Activated CD8-positive, alpha-beta T cell treated with anti-CD3 and anti-CD28 coated beads for 36 hours (primary cell): Measurements from ENCODE around the gene CGB2. TPM values are rescaled to one million over a fixed set of nuclear protein-coding genes. Genes with fewer than 3 reads are reported as not detected.

Experiments
- ATAC-seq: fragments of 200-7000 bp; cut with Tn5 transposase; one replicate; pipeline ENCODE4 v1.10.0; 2021; ENCODE audit warnings: mild to moderate bottlenecking, moderate library complexity
- CTCF ChIA-PET: fragments of 350-600 bp; sonication (Branson Sonifier 250); formaldehyde crosslinking; loops from one replicate; lab custom pipeline; 2021; ENCODE audit warnings: antibody characterized with exemption; lab: Charles Lee
- POLR2A ChIA-PET: fragments of 350-600 bp; sonication (Branson Sonifier 250); formaldehyde crosslinking; loops from one replicate; lab custom pipeline; 2021; ENCODE audit warnings: antibody characterized with exemption; lab: Charles Lee
- DNase-seq: peaks from one replicate; pipeline ENCODE4 v3.0.0-alpha.2; 2020
- H3K27ac Mint-ChIP-seq: one replicate; pipeline ENCODE4 v1.8.0; 2021; ENCODE audit warnings: mild to moderate bottlenecking, mixed read lengths
- H3K27me3 Mint-ChIP-seq: one replicate; pipeline ENCODE4 v1.8.0; 2021; ENCODE audit warnings: mixed read lengths
- H3K36me3 Mint-ChIP-seq: one replicate; pipeline ENCODE4 v1.8.0; 2021; ENCODE audit warnings: low read depth, mixed read lengths
- H3K4me1 Mint-ChIP-seq: one replicate; pipeline ENCODE4 v1.8.0; 2021; ENCODE audit warnings: low read depth, mixed read lengths
- H3K4me3 Mint-ChIP-seq: one replicate; pipeline ENCODE4 v1.8.0; 2021; ENCODE audit warnings: mild to moderate bottlenecking, moderate library complexity, mixed read lengths
- H3K9me3 Mint-ChIP-seq: one replicate; pipeline ENCODE4 v1.8.0; 2021; ENCODE audit warnings: mixed read lengths
- CTCF ChIP-seq: fragments of 200-600 bp; IDR thresholded peaks from one replicate; pipeline ENCODE4 v1.8.0; 2022; ENCODE audit warnings: antibody characterized with exemption, mild to moderate bottlenecking
- intact Hi-C: fragments of 100-400 bp; cut with micrococcal nuclease; formaldehyde crosslinking; loops from one replicate; pipeline ENCODE4 v1.10.0; 2022
- total RNA-seq, 2 experiments: library from RNA; stranded (reverse); gene quantifications; one replicate each; pipeline ENCODE4 v1.2.3, GENCODE V29; 2021

The CGB2 gene
- total RNA-seq, 2 experiments from 2014 or later = not detected

- POLR2A ChIA-PET = interaction anchor here (2.1 kb wide), 1 partner anchor 10 kb away, joined by 8 read pairs; the partner anchor contains the start of gene LHB
- no peaks in the 10 kb centered on the region for H3K27me3 Mint-ChIP-seq
- H3K9me3 Mint-ChIP-seq = no peaks in the 10 kb centered on the region
- ATAC-seq (no peak), DNase-seq (no peak)
- H3K36me3 Mint-ChIP-seq = peaks cover 33% of the 10 kb centered on the region
- no peak overlapping the region for H3K27ac Mint-ChIP-seq
- CTCF ChIA-PET = interaction anchor here (1.3 to 2.2 kb wide), 3 partner anchors 14 to 108 kb away, joined by 5 to 7 read pairs (median 5); partner anchors contain the start of genes GYS1, LIN7B and RUVBL2
- TF ChIP-seq CTCF = no peak
- H3K4me1 Mint-ChIP-seq = no peaks in the 10 kb centered on the region
- no peak overlapping the region for H3K4me3 Mint-ChIP-seq
- intact Hi-C loops = no loop called here
These were observed 24.8 kb upstream of the CGB2 start for GRCh38 chr19:49006905-49007304.

- ChIA-PET POLR2A (no interaction called here), CTCF (interaction anchor here (1.0 to 1.5 kb wide), 2 partner anchors 10 to 12 kb away, joined by 5 to 9 read pairs; no protein-coding TSS in a partner anchor)
- TF ChIP-seq CTCF = no peak
- intact Hi-C loops = no loop called here
- no peak overlapping the region for H3K27ac Mint-ChIP-seq
- ATAC-seq (no peak), DNase-seq (no peak)
- H3K4me3 Mint-ChIP-seq = no peak overlapping the region
- H3K4me1 Mint-ChIP-seq = no peaks in the 10 kb centered on the region
- H3K27me3 Mint-ChIP-seq = no peaks in the 10 kb centered on the region
- H3K36me3 Mint-ChIP-seq = peaks cover 29% of the 10 kb centered on the region
- H3K9me3 Mint-ChIP-seq = no peaks in the 10 kb centered on the region
These were observed 21.9 kb upstream of the CGB2 start for GRCh38 chr19:49009828-49010227.

- no peaks in the 10 kb centered on the region for H3K9me3 Mint-ChIP-seq
- intact Hi-C loops = no loop called here
- H3K27ac Mint-ChIP-seq = no peak overlapping the region
- no peaks in the 10 kb centered on the region for H3K4me1 Mint-ChIP-seq
- no peak for ATAC-seq
- TF ChIP-seq CTCF = no peak
- no peak for DNase-seq
- no peak overlapping the region for H3K4me3 Mint-ChIP-seq
- peaks cover 26% of the 10 kb centered on the region for H3K36me3 Mint-ChIP-seq
- ChIA-PET CTCF (interaction anchor here (1.0 kb wide), 1 partner anchor 12 kb away, joined by 5 read pairs; no protein-coding TSS in a partner anchor), POLR2A (no interaction called here)
- no peaks in the 10 kb centered on the region for H3K27me3 Mint-ChIP-seq
These were observed 21.2 kb upstream of the CGB2 start for GRCh38 chr19:49010453-49010852.

GRCh38 chr19:49011194-49011593 is 20.5 kb upstream of the CGB2 start:
- Mint-ChIP-seq H3K4me1 (no peaks in the 10 kb centered on the region), H3K36me3 (peaks cover 31% of the 10 kb centered on the region), H3K27ac (no peak overlapping the region), H3K27me3 (no peaks in the 10 kb centered on the region), H3K9me3 (no peaks in the 10 kb centered on the region), H3K4me3 (no peak overlapping the region)
- CTCF ChIA-PET = no interaction called here
- DNase-seq (no peak), ATAC-seq (no peak)
- POLR2A ChIA-PET = no interaction called here
- no peak for TF ChIP-seq CTCF
- intact Hi-C loops = no loop called here

GRCh38 chr19:49014123-49014869 is 17.4 kb upstream of the CGB2 start:
- Mint-ChIP-seq H3K36me3 (peaks cover 26% of the 10 kb centered on the region), H3K4me1 (peaks cover 15% of the 10 kb centered on the region), H3K27ac (no peak overlapping the region), H3K9me3 (no peaks in the 10 kb centered on the region), H3K4me3 (no peak overlapping the region), H3K27me3 (peaks cover 4% of the 10 kb centered on the region)
- ChIA-PET POLR2A (interaction anchor here (1.5 kb wide), 2 partner anchors 8 to 48 kb away, joined by 3 read pairs; no protein-coding TSS in a partner anchor), CTCF (interaction anchor here (0.9 to 2.3 kb wide), 3 partner anchors 16 to 185 kb away, joined by 4 to 6 read pairs (median 4); partner anchors contain the start of genes GYS1 and RUVBL2)
- intact Hi-C loops = no loop called here
- no peak for DNase-seq
- no peak for ATAC-seq
- no peak for TF ChIP-seq CTCF
